SK-MEL-5 (cell line): Measurements from ENCODE around the gene NOP53. TPM values are rescaled to one million over a fixed set of nuclear protein-coding genes. Genes with fewer than 3 reads are reported as not detected.

ENCODE experiments used
- DNase-seq: peaks from one replicate; pipeline ENCODE4 v3.0.0-alpha.2; 2016; ENCODE audit warnings: low read depth, low spot score
- in situ Hi-C: cut with HindIII; loops from 2 replicates; pipeline ENCODE4 v1.10.0; 2016; ENCODE audit warnings: low sequenced_read_pairs, high pct_unique_total_duplicates, low pct_unique_long_range_greater_than_20kb
- polyA plus RNA-seq, 2 experiments: library from polyadenylated mRNA; depleted of rRNA; stranded (reverse); fragments of >200 nt; gene quantifications; 2 replicates each; pipeline ENCODE4 v1.2.3, GENCODE V29; 2015
- total RNA-seq: library from RNA; depleted of rRNA; stranded (reverse); fragments of >200 nt; shearing (Covaris generic); gene quantifications from 2 replicates; pipeline ENCODE4 v1.2.3, GENCODE V29; 2014; rRNA removed

NOP53 gene
- 98.2 and 120 TPM in 2 replicates for total RNA-seq
- polyA plus RNA-seq (2015; cell fraction: cytosol; rRNA removed), result 311 and 382 TPM in 2 replicates
- polyA plus RNA-seq (2015; cell fraction: nucleus; rRNA removed), result 117 and 163 TPM in 2 replicates

DNA sequence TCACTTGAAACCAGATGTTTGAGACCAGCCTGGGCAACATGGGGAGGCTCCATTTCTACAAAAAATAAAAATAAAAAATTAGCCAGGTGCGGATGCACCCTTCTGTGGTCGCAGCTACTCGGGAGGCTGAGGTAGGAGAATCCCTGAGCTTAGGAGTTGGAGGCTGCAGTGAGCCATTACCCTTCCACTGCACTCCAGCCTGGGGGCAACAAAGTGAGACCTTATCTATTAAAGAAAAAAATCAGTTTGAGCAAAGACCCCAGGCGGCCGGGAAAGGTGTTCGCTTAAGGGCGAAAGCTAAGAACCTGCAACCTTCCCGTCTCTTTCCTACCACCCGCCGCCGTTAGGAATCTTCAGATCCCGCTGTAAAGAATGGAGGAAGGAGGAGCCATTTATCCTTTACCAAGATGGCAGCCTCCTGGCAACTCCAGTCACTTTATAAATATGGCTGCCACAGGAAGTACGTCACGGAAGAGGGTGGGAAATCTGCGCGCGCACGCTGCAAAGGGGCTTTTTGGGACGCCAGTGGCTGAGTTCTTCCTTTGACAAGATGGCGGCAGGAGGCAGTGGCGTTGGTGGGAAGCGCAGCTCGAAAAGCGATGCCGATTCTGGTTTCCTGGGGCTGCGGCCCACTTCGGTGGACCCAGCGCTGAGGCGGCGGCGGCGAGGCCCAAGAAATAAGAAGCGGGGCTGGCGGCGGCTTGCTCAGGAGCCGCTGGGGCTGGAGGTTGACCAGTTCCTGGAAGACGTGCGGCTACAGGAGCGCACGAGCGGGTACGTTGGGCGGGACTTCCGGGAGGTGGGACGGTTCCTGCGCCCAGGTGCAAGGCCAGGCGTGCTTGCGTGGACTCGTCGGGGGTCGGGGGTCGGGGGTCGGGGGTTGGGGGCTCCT is at the start of gene NOP53:
Gene NOP53 (plus strand): TSS at position 537 of the 892 bp plus-strand sequence. CDS start 14 bp downstream, at position 551.
- in situ Hi-C loops, result no loop called here

DNA sequence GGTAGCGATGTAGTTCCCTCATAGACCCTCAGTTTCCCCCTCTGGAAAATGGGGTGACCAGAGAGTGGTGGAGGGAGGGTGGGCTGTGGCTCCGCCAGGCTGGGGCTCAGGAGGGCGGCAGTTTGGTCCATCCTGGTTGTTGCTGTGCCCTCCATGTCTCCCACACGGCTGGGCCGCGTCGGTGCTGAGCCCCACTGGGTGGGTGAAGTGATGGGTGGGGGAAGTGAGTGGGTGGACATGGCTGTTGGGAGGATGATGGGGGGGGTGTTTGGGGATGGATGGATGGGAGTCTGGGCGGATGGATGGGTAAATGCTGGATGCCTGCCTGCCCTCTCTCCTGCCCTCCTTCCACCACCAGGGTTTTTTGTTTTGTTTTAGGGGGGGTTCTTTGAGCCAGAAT is 48.7 kb upstream of the NOP53 start:
- DNase-seq, result no peak

More for the DNA sequence above, at the start of gene NOP53:
- DNase-seq, result peak; percentile 97

DNA sequence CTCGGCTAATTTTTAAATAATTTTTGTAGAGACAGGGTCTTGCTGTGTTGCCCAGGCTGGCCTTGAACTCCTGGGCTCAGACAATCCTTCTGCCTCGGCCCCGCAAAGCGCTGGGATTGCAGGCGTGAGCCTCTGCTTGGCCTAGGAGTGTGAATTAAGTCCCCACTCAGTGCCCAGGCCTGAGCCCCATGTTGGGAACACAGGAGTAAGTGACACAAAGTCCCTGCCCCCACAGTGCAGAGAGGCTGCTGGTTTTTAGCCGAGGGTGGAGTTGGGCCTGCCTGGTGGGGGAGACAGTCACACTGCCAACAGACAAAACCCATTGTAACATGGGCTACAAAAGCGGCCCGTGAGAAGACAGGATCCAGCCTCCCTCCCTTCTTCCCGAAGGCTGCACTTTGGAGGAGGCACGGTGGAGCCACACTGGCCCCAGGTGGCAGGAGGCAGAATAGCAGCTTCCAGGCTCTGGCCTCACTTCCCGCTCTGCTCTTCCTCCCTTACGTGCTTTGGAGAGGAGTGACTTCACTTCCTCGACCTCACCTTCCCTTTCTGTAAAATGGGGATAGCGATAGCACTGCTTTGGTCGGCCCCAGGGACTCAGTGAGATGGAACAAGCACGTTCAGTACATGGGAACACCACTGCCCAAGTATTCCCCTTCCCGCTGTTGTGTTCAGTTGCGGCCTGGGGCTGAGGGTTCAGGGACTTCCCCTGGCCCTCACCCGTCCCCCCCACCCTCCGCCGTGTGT is 47.3 kb upstream of the NOP53 start:
- in situ Hi-C loops, result no loop called here
- peak; percentile 88 for DNase-seq

More for the DNA sequence above, 48.7 kb upstream of the NOP53 start:
- in situ Hi-C loops, result no loop called here

DNA sequence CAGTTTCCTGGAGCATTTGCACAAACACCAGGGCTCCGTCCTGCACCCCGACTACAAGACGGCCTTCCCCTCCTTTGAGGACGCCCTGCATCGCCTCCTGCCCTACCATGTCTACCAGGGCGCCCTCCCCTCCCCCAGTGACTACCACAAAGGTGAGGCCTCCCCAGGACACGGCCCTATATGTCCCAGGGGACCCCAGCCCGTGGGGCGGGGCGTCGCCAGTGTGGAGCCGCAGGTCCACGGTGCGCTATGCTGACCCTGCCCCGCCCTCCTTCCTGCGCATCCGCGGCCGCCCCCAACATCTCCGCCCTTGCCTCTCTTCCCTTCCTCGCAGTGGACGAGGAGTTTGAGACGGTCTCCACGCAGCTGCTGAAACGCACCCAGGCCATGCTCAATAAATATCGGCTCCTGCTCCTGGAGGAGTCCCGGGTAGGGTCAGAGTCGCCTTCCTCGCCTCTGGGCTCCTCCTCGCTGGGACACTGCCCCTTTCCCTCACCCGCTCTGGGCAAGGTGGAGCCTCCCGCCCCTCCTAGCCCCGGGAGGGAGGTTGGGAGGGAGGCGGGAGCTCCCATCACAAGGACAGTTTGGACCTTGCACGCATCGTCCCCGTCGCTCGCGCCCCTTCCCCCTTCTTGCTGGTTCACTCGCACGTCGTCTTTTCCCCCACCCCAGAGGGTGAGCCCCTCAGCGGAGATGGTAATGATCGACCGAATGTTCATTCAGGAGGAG is 46.6 kb upstream of the NOP53 start:
- in situ Hi-C loops, result no loop called here
- DNase-seq, result no peak

DNA sequence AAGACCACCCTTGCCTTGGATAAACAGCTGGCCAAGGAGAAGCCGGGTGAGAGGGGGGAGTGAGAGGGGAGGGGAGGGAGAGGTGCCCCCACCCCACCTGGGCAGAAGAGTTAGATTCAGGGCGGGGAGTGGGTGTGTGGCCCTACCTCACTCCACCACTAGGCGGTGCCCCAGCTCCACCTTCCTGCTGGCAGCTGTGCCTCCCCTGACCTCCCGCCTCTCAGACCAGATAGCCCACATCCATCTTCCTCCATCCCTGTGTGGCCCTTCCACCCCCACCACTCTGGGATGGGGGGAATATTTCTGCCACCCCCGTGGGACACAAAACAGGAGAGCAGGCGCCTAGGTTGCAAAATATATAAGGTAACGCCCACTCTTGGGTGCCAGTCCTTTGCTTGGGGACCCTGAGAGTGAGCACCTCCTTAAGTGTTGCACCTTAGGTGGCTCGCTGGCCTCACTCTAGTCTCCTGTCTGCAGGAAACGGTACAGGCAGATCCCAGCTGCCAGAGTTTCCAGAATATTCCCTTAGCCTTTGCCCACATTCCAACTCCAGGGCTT is 45.9 kb upstream of the NOP53 start:
- in situ Hi-C loops, result no loop called here
- DNase-seq, result peak; percentile 62

DNA sequence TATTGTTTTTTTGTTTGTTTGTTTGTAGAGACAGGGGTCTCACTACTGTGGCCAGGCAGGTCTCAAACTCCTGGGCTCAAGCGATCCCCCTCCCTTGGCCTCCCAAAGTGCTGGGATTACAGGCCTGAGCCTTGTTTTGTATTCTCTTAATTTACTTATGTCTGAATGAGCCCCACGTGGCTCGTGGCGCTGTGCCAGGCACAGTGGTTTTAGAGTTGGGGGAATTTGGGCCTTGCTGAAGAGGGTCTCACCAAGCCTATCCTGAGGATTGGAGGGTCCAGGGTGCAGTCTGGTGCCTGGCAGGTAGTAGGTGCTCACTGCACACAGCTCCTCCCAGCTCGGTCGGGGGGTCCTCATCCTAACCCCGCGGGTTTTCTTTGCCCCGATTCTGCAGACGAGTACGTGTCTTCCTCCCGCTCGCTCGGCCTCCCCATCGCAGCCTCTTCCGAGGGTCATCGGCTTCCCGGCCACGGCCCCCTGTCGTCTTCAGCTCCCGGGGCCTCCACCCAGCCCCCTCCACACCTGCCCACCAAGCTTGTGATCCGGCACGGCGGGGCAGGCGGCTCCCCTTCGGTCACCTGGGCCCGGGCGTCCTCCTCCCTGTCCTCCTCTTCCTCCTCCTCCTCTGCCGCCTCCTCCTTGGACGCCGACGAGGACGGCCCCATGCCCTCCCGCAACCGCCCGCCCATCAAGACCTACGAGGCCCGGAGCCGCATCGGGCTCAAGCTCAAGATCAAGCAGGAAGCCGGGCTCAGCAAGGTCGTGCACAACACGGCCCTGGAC is 44.2 kb upstream of the NOP53 start:
- in situ Hi-C loops, result no loop called here
- no peak for DNase-seq

DNA sequence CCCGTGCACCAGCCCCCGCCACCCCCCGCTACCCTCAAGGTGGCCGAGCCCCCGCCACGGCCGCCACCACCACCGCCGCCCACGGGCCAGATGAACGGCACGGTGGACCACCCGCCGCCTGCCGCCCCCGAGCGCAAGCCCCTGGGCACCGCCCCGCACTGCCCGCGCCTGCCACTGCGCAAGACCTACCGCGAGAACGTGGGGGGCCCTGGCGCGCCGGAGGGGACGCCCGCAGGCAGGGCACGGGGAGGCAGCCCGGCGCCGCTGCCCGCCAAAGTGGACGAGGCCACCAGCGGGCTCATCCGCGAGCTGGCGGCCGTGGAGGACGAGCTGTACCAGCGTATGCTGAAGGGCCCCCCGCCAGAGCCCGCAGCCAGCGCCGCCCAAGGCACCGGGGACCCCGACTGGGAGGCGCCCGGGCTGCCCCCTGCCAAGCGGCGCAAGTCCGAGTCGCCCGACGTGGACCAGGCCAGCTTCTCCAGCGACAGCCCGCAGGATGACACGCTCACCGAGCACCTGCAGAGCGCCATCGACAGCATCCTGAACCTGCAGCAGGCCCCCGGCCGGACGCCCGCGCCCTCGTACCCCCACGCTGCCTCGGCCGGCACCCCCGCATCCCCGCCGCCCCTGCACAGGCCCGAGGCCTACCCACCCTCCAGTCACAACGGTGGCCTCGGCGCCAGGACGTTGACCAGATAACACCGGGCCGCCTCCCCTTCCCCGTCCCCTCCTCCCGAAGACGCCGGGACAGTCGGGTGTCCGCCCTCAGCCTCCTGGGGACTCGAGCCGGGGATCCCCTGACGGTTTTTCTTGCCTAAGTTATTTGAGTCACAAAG is 43.4 kb upstream of the NOP53 start:
- in situ Hi-C loops, result no loop called here
- DNase-seq, result no peak

DNA sequence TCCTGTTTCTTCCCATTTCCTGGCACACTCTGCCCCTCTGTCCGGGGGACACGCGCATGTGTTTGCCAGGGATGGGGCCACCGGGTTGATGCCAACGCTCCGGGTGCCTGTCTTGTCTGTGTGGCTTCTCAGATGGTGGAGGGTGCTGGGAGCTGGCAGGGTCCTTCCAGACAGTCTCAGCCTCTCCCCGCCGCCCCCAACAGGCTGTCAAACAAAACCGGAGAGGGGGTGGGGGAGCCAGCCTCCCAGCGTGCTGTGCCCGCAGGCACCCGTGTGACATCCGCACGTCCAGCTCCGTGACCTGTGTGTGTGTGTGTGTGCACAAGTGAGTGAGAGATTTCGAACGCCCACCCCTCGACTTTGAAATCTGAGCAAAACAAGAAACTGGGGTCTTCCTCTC is 42.7 kb upstream of the NOP53 start:
- no peak for DNase-seq
- in situ Hi-C loops, result no loop called here

DNA sequence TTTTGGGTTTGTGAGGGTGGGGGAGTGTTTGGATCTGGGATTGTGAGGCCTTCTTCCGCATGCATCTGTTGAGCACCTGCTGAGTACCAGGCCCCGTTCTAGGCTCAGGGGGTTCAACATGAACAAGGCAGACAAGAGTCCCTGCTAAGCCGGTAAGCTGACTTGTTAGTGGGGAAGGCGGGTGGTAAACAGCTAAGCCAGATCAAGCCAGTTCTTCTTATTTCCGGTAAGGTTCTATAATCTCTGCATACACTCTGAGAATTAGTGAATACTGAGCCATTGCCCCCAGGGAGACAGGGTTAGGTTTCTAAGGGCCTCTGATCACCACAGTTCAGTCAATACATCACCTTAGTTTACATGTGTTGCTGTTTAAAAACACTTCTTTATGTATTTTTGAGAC is 42.0 kb upstream of the NOP53 start:
- DNase-seq, result no peak
- in situ Hi-C loops, result no loop called here

DNA sequence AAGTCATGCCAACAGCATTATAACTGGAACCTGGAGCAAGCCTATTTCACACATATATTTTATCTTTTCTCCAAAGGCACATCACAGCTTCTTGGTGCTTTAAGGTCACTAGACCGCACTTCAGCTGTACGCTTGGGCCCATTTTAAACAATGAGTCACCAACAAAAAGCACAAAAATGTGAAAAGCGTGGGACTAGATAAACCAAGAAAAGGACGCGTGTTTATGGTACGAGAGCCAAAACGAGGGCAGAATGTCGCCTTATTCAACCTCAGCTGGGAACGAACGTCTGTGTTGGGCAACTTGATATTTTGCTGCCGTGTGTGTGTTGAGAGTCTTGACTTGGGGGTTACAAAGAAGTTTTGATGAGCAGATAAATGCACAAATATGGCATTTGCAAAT is 41.3 kb upstream of the NOP53 start:
- DNase-seq, result no peak
- in situ Hi-C loops, result no loop called here

DNA sequence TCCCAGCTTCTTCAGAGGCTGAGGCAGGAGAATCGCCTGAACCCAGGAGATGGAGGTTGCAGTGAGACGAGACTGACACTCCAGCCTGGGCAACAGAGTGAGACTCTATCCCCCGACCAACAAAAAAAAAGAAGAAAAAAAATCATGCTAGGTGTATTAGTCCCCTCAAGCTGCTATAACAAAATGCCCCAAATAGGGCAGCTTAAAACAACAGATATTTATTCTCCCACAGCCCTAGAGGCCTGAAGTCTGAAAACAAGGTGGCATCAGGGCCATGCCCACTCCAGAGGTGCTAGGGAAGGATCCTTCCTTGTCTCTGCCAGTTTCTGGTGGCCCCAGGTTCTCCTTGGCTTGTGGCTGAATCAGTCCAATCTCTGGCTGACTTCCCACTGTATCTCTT is 40.7 kb upstream of the NOP53 start:
- DNase-seq, result no peak
- in situ Hi-C loops, result no loop called here

DNA sequence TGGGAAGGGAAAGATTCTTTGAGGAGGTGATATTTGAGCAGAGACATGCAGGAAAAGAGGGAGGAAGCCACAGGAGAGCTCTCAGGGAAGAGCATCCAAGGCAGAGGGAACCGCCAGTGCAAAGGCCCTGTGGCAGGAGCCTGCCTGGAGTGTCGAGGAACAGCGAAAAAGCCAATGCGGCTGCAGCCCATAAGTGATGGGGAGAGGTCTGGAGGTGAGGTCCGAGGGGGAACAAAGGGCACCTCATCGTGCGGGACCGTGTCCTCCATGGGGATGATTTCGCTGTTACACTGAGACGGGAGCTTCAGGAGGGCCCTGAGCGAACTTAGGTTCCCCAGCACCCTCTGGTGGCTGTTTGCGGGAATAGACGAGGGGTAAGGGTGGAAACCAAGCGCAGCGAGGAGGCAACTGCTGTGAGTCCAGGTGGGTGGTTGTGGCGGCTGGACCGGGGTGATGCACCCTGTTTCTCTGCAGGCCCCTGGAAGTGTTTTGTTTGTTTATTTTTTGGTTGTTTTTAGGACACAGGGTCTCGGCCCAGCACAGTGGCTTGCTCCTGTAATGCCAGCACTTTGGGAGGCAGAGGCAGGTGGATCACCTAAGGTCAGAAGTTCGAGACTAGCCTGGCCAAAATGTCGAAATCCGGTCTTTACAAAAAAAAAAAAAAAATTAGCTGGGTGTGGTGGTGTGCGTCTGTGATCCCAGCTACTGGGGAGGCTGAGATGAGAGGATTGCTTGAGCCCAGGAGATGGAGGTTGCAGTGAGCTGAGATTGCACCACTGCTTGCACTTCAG is 38.0 kb upstream of the NOP53 start:
- in situ Hi-C loops, result no loop called here
- DNase-seq, result peak; percentile 86

DNA sequence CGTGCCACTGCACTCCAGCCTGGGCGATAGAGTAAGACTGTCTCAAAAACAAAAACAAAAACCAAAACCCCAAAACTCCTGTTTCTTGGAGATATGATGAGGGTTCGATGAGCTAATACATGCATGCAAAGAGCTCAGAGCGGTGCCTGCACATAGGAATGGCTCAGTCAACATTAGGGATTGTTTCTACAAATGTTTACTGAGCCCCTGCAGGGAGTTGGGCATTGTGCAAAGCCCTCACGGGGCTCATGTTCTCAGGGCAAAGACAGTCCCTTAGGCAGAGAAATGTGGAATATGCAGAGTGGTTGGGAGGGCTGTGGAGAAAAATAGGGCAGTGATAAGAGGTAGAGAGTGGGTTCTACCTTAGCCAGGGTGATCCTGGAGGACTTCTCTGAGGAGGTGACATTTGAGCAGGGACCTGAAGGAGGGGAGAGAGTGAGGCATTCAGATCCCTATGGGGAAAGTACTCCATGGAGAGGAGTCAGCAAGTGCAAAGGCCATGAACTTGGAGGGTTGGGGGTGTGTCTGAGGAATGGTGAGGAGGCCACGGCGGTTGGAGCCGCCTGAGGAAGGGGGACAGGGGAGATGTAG is 33.6 kb upstream of the NOP53 start:
- no peak for DNase-seq
- in situ Hi-C loops, result no loop called here

DNA sequence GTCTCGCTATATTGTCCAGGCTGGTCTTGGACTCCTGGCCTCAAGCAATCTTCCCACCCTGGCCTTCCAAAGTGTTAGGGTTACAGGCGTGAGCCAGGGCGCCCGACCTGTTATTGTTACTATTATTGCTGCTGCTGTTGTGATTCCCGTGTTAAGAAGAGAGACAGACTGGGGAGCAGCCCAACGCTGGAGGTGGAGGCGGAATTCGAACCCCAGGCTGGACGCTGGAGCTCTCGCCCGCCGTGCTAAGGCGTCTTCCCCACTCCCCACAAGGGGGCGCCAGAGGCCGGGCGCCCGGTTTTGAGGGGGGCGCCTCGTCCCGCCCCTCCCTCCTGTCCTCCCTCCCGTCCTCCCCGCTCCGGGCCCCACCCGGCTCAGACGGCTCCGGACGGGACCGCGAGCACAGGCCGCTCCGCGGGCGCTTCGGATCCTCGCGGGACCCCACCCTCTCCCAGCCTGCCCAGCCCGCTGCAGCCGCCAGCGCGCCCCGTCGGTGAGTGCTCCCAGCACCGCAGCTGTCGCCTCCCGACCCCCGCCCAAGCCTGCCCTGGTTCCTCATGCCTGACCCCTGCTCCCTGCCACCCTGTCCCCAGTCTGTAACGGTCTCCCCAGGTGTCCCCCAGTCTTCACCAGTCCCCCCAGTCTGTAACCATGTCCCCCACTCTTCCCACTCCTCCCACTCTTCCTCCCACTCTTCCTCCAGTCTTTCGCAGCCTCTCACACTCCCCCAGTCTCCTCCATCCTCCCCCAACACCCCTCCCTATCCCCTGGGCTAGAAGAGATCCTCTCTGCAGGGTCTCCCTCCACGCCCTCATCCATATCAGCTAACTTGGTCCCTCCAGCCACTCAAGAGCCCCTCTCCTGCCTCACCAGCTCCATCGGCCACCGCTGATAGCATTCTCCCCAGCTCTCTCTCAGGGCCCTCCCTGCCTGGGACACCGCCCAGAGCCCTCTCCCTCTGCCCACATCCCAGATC is 32.0 kb upstream of the NOP53 start, which contains the start of gene EHD2:
Gene EHD2 (plus strand): TSS at position 377 of the 976 bp plus-strand sequence. CDS start 3,191 bp downstream, outside the sequence.
- peak; percentile 37 for DNase-seq
- in situ Hi-C loops, result no loop called here
